Neural cell (in vitro differentiated cells): ENCODE measurements around the gene TTC9C.

Experiments
- CTCF ChIP-seq: fragments of 450-650 bp; IDR thresholded peaks from 2 replicates; pipeline ENCODE4 v1.5.1; 2014; ENCODE audit warnings: antibody characterized with exemption, mild to moderate bottlenecking, moderate library complexity; ENCODE audit not compliant: poor library complexity, severe bottlenecking
- RAD21 ChIP-seq: fragments of 450-650 bp; conservative IDR thresholded peaks from 2 replicates; pipeline ENCODE4 v1.6.1; 2014; ENCODE audit warnings: antibody characterized with exemption, mild to moderate bottlenecking, moderate library complexity

GRCh38 chr11:62689421-62690183, 38.7 kb upstream of the TTC9C start, which contains the start of gene LRRN4CL:
- TF ChIP-seq RAD21 (no peak), CTCF (no peak)
